ACC112 (cell line): ENCODE measurements around the gene TMCC3.
A peak's percentile ranks its signal among the peaks of the same experiment; 100 is the strongest.

Experiments
- H2AFZ ChIP-seq: fragments of 200-600 bp; sonication (generic); one replicate; pipeline ENCODE4 v1.6.0; 2017; ENCODE audit warnings: antibody characterized with exemption, low read length; ENCODE audit not compliant: unreplicated experiment
- H3K27ac ChIP-seq: fragments of 200-600 bp; sonication (generic); 2 replicates; pipeline ENCODE4 v1.5.1; 2014; ENCODE audit warnings: low read depth, mild to moderate bottlenecking, antibody characterized with exemption, low read length, moderate library complexity
- H3K27me3 ChIP-seq: fragments of 200-600 bp; sonication (generic); 2 replicates; pipeline ENCODE4 v1.6.1; 2014; ENCODE audit warnings: mild to moderate bottlenecking, antibody characterized with exemption, low read length, moderate library complexity, mixed read lengths; ENCODE audit not compliant: insufficient read depth
- H3K36me3 ChIP-seq: fragments of 200-600 bp; sonication (generic); 2 replicates; pipeline ENCODE4 v1.6.1; 2016; ENCODE audit warnings: mild to moderate bottlenecking, antibody characterized with exemption, low read length, moderate library complexity, mixed read lengths; ENCODE audit not compliant: insufficient read depth
- H3K4me1 ChIP-seq: fragments of 200-600 bp; sonication (generic); one replicate; pipeline ENCODE4 v1.6.1; 2016; ENCODE audit warnings: low read length, mixed read lengths; ENCODE audit not compliant: insufficient read depth, unreplicated experiment, control insufficient read depth
- H3K4me3 ChIP-seq: fragments of 200-600 bp; sonication (generic); 2 replicates; pipeline ENCODE4 v1.5.1; 2014; ENCODE audit warnings: mild to moderate bottlenecking, low read depth, low read length
- H3K79me2 ChIP-seq: fragments of 200-600 bp; sonication (generic); one replicate; pipeline ENCODE4 v1.6.0; 2016; ENCODE audit warnings: low read length; ENCODE audit not compliant: control insufficient read depth, unreplicated experiment, insufficient read depth

Gene TMCC3

GRCh38 chr12:94636462-94637085, 13.8 kb downstream of the TMCC3 start:
- no peak overlapping the region for H3K27ac ChIP-seq
- no peaks in the 10 kb centered on the region for H3K27me3 ChIP-seq
- no peaks in the 10 kb centered on the region for H3K79me2 ChIP-seq
- no peak overlapping the region for H3K4me3 ChIP-seq
- no peaks in the 10 kb centered on the region for H3K36me3 ChIP-seq
- H2AFZ ChIP-seq, result no peak overlapping the region
- no peaks in the 10 kb centered on the region for H3K4me1 ChIP-seq

GRCh38 chr12:94634717-94635116, 15.6 kb downstream of the TMCC3 start:
- Histone ChIP-seq H3K79me2 (no peaks in the 10 kb centered on the region), H3K27me3 (no peaks in the 10 kb centered on the region), H3K36me3 (no peaks in the 10 kb centered on the region), H3K4me3 (no peak overlapping the region), H3K4me1 (no peaks in the 10 kb centered on the region), H3K27ac (no peak overlapping the region), H2AFZ (no peak overlapping the region)

- no peaks in the 10 kb centered on the region for H3K79me2 ChIP-seq
- no peak overlapping the region for H2AFZ ChIP-seq
- no peak overlapping the region for H3K4me3 ChIP-seq
- no peak overlapping the region for H3K27ac ChIP-seq
- no peaks in the 10 kb centered on the region for H3K4me1 ChIP-seq
- H3K27me3 ChIP-seq, result no peaks in the 10 kb centered on the region
- no peaks in the 10 kb centered on the region for H3K36me3 ChIP-seq
These were observed 17.0 kb downstream of the TMCC3 start for GRCh38 chr12:94633401-94633800.

GRCh38 chr12:94631058-94631457, 19.3 kb downstream of the TMCC3 start:
- Histone ChIP-seq H2AFZ (no peak overlapping the region), H3K27ac (no peak overlapping the region), H3K36me3 (no peaks in the 10 kb centered on the region), H3K4me3 (no peak overlapping the region), H3K4me1 (no peaks in the 10 kb centered on the region), H3K27me3 (no peaks in the 10 kb centered on the region), H3K79me2 (no peaks in the 10 kb centered on the region)

GRCh38 chr12:94628819-94629472, 21.4 kb downstream of the TMCC3 start:
- H3K4me1 ChIP-seq, result no peaks in the 10 kb centered on the region
- H3K27ac ChIP-seq, result no peak overlapping the region
- no peaks in the 10 kb centered on the region for H3K27me3 ChIP-seq
- H2AFZ ChIP-seq, result no peak overlapping the region
- H3K4me3 ChIP-seq, result no peak overlapping the region
- H3K36me3 ChIP-seq, result no peaks in the 10 kb centered on the region
- no peaks in the 10 kb centered on the region for H3K79me2 ChIP-seq

GRCh38 chr12:94628369-94628768, 22.0 kb downstream of the TMCC3 start:
- Histone ChIP-seq H3K27me3 (no peaks in the 10 kb centered on the region), H3K4me1 (no peaks in the 10 kb centered on the region), H3K79me2 (no peaks in the 10 kb centered on the region), H2AFZ (no peak overlapping the region), H3K27ac (no peak overlapping the region), H3K4me3 (no peak overlapping the region), H3K36me3 (no peaks in the 10 kb centered on the region)

- no peaks in the 10 kb centered on the region for H3K27me3 ChIP-seq
- H3K36me3 ChIP-seq, result no peaks in the 10 kb centered on the region
- no peaks in the 10 kb centered on the region for H3K79me2 ChIP-seq
- no peak overlapping the region for H3K27ac ChIP-seq
- H2AFZ ChIP-seq, result no peak overlapping the region
- H3K4me1 ChIP-seq, result peaks cover 20% of the 10 kb centered on the region
- no peak overlapping the region for H3K4me3 ChIP-seq
These were observed 24.8 kb downstream of the TMCC3 start for GRCh38 chr12:94625531-94625930.

GRCh38 chr12:94623161-94623920, 27.0 kb downstream of the TMCC3 start:
- no peaks in the 10 kb centered on the region for H3K79me2 ChIP-seq
- H3K4me3 ChIP-seq, result no peak overlapping the region

GRCh38 chr12:94622475-94622874, 27.9 kb downstream of the TMCC3 start:
- Histone ChIP-seq H3K79me2 (no peaks in the 10 kb centered on the region), H3K27ac (peak overlapping the region; percentile 71), H3K4me1 (peaks cover 33% of the 10 kb centered on the region), H3K4me3 (peak overlapping the region; percentile 69), H2AFZ (peak overlapping the region; percentile 96), H3K27me3 (no peaks in the 10 kb centered on the region), H3K36me3 (no peaks in the 10 kb centered on the region)

More at GRCh38 chr12:94623161-94623920, 27.0 kb downstream of the TMCC3 start:
- peak overlapping the region; percentile 1; the same call in 1 of the 2 replicates for H3K27ac ChIP-seq
- peaks cover 32% of the 10 kb centered on the region for H3K4me1 ChIP-seq
- H3K36me3 ChIP-seq, result no peaks in the 10 kb centered on the region
- no peak overlapping the region for H2AFZ ChIP-seq
- no peaks in the 10 kb centered on the region for H3K27me3 ChIP-seq

GRCh38 chr12:94621662-94622359, 28.5 kb downstream of the TMCC3 start:
- H2AFZ ChIP-seq, result peak overlapping the region; percentile 96
- no peaks in the 10 kb centered on the region for H3K79me2 ChIP-seq
- peak overlapping the region; percentile 71 for H3K27ac ChIP-seq
- no peaks in the 10 kb centered on the region for H3K36me3 ChIP-seq
- H3K4me1 ChIP-seq, result peaks cover 33% of the 10 kb centered on the region
- no peaks in the 10 kb centered on the region for H3K27me3 ChIP-seq
- peak overlapping the region; percentile 69 for H3K4me3 ChIP-seq
